Mucosa of descending colon (tissue), 3 donors: ENCODE results near the gene PKN2. TPM values are rescaled to one million over a fixed set of nuclear protein-coding genes. Genes with fewer than 3 reads are reported as not detected.

Source experiments
- ATAC-seq: fragments of 200-7000 bp; cut with Tn5 transposase; one replicate; pipeline ENCODE4 v1.9.1; 2020; ENCODE audit warnings: mild to moderate bottlenecking, moderate library complexity
- DNase-seq, 3 donors: peaks; one replicate each; pipeline ENCODE4 v3.0.0-alpha.2; 2020
- H3K36me3 ChIP-seq: fragments of 200-600 bp; one replicate; pipeline ENCODE4 v1.8.0; 2021; ENCODE audit warnings: low read depth, mild to moderate bottlenecking
- H3K4me1 ChIP-seq: fragments of 200-600 bp; one replicate; pipeline ENCODE4 v1.8.0; 2021; ENCODE audit warnings: low read depth, mild to moderate bottlenecking
- H3K4me3 ChIP-seq: fragments of 200-600 bp; one replicate; pipeline ENCODE4 v1.8.0; 2021; ENCODE audit warnings: mild to moderate bottlenecking
- H3K9me3 ChIP-seq: fragments of 200-600 bp; one replicate; pipeline ENCODE4 v1.8.0; 2021; ENCODE audit warnings: mild to moderate bottlenecking
- intact Hi-C, 2 donors: fragments of 100-400 bp; cut with DNase I in 1 of 2; cut with micrococcal nuclease in 1 of 2; formaldehyde crosslinking; loops; one replicate each; pipeline versions ENCODE4 v1.11.0 to v1.11.1; 2022; cut with DNase I, micrococcal nuclease
- total RNA-seq, 3 donors: library from RNA; stranded (reverse); fragmentation: NEBNext Ultra II Directional in 2 of 3; extraction: Animal tissue kit (Norgen Biotek cat#: 25700) in 2 of 3; gene quantifications; one replicate each; pipeline versions ENCODE4 v1.2.1 to v1.2.4, GENCODE V29; 2021 to 2023
- TF ChIP-seq, protein P1 (sequence below): fragments of 200-600 bp; IDR thresholded peaks from one replicate; pipeline ENCODE4 v1.8.0; 2022; ENCODE audit warnings: antibody characterized with exemption, mild to moderate bottlenecking
- donor health status: DM: no; HTN: no; CAD: no; lungs with moderate emphysema.
- donor health status: DM: no; HTN: no; CAD: no.
- donor health status: DM: no; HTN: yes; CAD: no.

PKN2 gene
- total RNA-seq, 3 donors from 2014 or later: 54.6 to 81.9 (median 58.0) TPM

DNA sequence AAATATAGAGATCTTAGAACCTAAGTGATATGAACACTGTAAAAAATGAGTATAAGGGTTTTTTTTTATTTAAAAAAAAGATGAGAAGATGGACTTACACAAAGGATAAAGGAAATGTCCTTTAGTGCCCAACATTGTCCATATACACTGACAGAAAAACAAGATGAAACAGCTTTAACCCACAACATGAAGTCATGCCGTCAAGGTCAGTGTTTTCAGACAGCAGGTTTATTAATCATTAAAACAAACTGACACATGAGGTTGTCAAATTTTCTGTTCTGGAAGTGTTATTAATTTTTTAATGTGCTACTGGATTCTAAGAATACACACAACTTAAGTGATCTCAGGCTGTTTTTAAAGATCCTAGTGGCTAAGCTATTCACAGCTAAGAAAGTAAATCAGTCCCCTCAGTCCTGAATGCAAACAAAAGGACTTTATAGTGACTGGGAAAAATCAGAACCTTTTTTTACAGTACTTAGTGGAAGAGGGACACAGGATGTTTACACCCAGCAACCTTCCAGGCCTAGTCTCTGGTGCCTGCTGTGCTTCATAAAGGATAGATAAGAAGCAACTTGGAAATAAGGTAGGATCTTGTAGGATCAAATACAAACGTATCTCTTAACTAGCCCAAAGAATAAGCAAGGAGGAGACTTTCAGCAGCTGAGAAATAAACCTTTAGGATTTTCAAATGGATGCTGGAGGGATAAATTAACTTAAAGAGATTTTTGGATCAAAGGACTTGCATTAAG, 21.9 kb upstream of the PKN2 start:
- ATAC-seq (no peak), DNase-seq (no peak)
- Histone ChIP-seq H3K9me3 (no peaks in the 10 kb centered on the region), H3K36me3 (no peaks in the 10 kb centered on the region), H3K4me3 (no peak overlapping the region), H3K4me1 (no peaks in the 10 kb centered on the region)
- TF ChIP-seq, protein P1, sequence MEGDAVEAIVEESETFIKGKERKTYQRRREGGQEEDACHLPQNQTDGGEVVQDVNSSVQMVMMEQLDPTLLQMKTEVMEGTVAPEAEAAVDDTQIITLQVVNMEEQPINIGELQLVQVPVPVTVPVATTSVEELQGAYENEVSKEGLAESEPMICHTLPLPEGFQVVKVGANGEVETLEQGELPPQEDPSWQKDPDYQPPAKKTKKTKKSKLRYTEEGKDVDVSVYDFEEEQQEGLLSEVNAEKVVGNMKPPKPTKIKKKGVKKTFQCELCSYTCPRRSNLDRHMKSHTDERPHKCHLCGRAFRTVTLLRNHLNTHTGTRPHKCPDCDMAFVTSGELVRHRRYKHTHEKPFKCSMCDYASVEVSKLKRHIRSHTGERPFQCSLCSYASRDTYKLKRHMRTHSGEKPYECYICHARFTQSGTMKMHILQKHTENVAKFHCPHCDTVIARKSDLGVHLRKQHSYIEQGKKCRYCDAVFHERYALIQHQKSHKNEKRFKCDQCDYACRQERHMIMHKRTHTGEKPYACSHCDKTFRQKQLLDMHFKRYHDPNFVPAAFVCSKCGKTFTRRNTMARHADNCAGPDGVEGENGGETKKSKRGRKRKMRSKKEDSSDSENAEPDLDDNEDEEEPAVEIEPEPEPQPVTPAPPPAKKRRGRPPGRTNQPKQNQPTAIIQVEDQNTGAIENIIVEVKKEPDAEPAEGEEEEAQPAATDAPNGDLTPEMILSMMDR: no peak
- intact Hi-C loops: no loop called here

DNA sequence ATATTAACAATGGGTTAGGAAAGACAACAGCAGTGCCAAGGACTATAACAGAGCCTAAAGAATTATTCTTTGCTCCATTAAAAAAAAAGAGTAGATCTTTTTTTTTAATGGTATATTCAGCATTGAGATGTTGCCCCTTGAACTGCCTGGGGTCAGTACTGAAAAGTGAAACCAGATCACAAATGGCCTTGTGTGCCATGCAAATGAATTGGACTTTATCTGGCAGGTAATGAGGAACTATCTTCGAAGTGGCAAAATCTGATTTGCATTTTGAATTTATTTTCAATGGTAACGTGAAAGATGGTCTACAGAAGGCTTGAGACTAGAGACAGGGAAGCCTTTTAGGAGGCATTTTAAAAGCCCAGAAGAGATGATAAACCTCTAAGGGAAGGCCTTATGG, 21.4 kb upstream of the PKN2 start:
- no peaks in the 10 kb centered on the region for H3K36me3 ChIP-seq
- TF ChIP-seq, protein P1: no peak
- H3K4me3 ChIP-seq: no peak overlapping the region
- no peaks in the 10 kb centered on the region for H3K9me3 ChIP-seq
- DNase-seq (no peak), ATAC-seq (peak; percentile 54)
- no peaks in the 10 kb centered on the region for H3K4me1 ChIP-seq
- intact Hi-C loops: no loop called here

DNA sequence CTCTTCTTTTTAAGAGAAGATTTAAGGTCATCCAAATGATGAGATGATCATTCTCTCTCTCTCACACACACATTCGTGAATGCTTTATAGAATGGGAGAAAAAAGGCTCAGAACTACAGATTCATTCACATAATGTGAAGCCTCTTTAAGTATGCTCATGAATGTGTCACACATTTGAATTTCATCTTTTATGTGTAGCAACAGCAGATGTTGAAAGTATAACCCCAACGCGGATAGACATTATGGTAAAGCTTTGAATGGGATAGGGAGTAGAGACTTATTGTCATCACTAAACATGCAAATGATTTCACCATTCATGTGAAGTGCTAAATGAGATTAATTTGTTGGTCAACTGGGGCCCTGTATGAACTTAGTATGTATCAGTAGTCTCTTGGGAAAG, 15.7 kb upstream of the PKN2 start:
- Histone ChIP-seq H3K36me3 (no peaks in the 10 kb centered on the region), H3K9me3 (no peaks in the 10 kb centered on the region), H3K4me3 (no peak overlapping the region), H3K4me1 (no peaks in the 10 kb centered on the region)
- no peak for ATAC-seq
- no peak for DNase-seq
- intact Hi-C loops: no loop called here
- TF ChIP-seq, protein P1: no peak

DNA sequence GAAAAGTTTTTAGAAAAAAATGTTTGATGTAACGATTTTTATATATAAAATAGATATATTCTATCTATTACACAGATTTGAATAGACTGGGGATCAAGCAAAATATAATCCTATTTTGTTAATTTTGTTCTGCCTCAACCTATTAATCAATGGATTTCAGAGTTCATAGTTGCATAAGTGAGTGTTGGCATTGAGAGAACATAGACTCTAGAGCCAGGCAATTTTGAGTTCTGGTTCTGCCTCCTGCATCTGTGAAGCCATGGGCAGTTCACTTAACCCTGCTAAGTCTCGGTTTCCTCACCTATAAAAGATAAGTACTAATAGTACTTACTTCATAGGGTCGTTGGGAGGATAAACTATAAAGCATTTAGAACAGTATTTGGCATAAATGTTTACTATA, 13.6 kb upstream of the PKN2 start:
- ATAC-seq (no peak), DNase-seq (no peak)
- TF ChIP-seq, protein P1: no peak
- intact Hi-C loops: no loop called here
- Histone ChIP-seq H3K4me3 (no peak overlapping the region), H3K9me3 (no peaks in the 10 kb centered on the region), H3K4me1 (no peaks in the 10 kb centered on the region), H3K36me3 (no peaks in the 10 kb centered on the region)

DNA sequence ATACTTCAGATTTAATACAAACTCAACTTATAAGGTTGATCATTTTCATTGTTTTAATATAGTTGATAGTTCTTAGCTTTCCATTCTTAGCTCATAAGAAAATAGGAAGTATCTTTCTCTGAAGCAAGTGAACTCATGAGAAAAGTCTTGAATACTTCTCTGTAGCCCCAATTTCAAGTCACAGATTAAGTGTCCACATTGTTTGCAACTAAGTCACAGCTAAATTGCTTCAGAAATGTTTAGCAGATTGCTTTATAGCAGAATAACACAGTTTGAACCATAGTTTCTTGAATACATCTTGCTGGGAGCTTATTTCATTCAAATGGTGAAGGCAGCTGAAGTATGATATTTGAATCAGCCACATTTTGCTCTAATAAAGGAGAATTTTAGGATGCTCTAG, 10.6 kb upstream of the PKN2 start:
- intact Hi-C loops: no loop called here
- Histone ChIP-seq H3K36me3 (no peaks in the 10 kb centered on the region), H3K4me1 (no peaks in the 10 kb centered on the region), H3K9me3 (no peaks in the 10 kb centered on the region), H3K4me3 (no peak overlapping the region)
- DNase-seq (no peak), ATAC-seq (no peak)
- TF ChIP-seq, protein P1: no peak

DNA sequence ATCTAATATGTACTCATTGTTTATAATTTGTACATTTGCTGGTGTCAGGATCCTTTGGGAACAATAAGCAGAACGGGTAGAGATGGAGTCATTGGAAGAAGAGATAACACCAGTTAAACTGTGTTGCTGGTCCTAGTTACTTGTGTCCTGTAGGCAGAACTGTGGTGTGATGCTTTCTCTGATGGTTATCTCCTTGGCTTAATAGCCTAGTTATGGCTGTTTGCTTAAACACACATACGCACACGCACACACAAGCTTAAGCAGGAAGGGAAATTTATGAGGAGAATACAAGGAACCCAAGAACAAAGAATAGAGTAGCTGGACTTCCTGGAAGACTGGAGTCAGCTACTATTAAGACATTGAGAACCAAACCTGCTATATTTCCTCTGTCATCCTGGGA, 5.7 kb upstream of the PKN2 start:
- H3K4me1 ChIP-seq: peaks cover 7% of the 10 kb centered on the region
- H3K9me3 ChIP-seq: no peaks in the 10 kb centered on the region
- intact Hi-C loops: no loop called here
- TF ChIP-seq, protein P1: no peak
- ATAC-seq: peak; percentile 97
- H3K4me3 ChIP-seq: no peak overlapping the region
- H3K36me3 ChIP-seq: no peaks in the 10 kb centered on the region
- DNase-seq: peak in 1 of 3 donors; percentile 63
